Esophagus squamous epithelium (tissue), 4 donors: ENCODE data around the gene CEP55.

ENCODE experiments used
- CTCF ChIP-seq, 6 experiments: fragments of 450-650 bp in 4 of 6; fragments of 200-600 bp in 2 of 6; sonication (generic) in 2 of 6; IDR thresholded peaks; one replicate each; pipeline ENCODE4 v1.5.1; 2016 to 2019; ENCODE audit warnings: antibody characterized with exemption in 6 of 6, mild to moderate bottlenecking in 4 of 6, moderate library complexity in 4 of 6
- POLR2A ChIP-seq, 4 donors: fragments of 450-650 bp; IDR thresholded peaks; one replicate each; pipeline ENCODE4 v1.6.1; 2017; ENCODE audit warnings: antibody characterized with exemption in 4 of 4, mild to moderate bottlenecking in 4 of 4, moderate library complexity in 3 of 4

DNA sequence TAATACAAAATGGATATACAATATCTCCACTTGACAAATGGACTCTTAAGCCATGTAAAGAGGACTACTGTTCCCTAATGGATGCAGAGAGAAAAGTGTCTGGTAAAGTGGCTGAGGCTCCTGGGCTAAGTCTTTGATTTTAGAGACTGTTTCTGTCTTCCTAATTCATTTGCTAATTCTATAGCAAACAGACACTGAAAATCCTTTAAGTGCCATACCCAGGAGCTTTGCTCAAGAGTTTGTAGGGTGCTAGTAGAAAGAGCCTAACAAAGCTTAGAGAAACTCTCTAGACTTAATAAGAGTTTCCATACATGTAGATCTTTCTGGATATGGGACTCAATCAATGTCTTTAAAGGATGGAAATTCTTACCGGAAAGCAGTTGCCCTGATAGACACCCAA, 16.7 kb downstream of the CEP55 start:
- TF ChIP-seq CTCF (IDR thresholded peaks at IDR 0.05), result no peak
- TF ChIP-seq POLR2A (IDR thresholded peaks at IDR 0.05), result no peak
